Vagina (tissue), 2 donors: ENCODE measurements around the gene IL13RA1.

Experiments
- POLR2A ChIP-seq, 2 donors: fragments of 450-650 bp; IDR thresholded peaks; one replicate each; pipeline ENCODE4 v1.6.1; 2017; ENCODE audit warnings: antibody characterized with exemption in 2 of 2, mild to moderate bottlenecking in 2 of 2, moderate library complexity in 2 of 2
- POLR2AphosphoS5 ChIP-seq, 2 donors: sonication (generic); formaldehyde crosslinking; IDR thresholded peaks; one replicate each; pipeline ENCODE4 v1.9.0; 2017; ENCODE audit warnings: antibody characterized with exemption in 2 of 2, mild to moderate bottlenecking in 2 of 2, low read depth in 1 of 2; ENCODE audit not compliant: insufficient read depth in 1 of 2
- TF ChIP-seq, protein P1 (sequence below), 3 experiments: fragments of 450-650 bp in 2 of 3; fragments of 200-600 bp in 1 of 3; sonication (generic) in 1 of 3; IDR thresholded peaks; one replicate each; pipeline ENCODE4 v1.5.1; 2017 to 2019; ENCODE audit warnings: antibody characterized with exemption in 3 of 3, mild to moderate bottlenecking in 2 of 3, moderate library complexity in 2 of 3

DNA sequence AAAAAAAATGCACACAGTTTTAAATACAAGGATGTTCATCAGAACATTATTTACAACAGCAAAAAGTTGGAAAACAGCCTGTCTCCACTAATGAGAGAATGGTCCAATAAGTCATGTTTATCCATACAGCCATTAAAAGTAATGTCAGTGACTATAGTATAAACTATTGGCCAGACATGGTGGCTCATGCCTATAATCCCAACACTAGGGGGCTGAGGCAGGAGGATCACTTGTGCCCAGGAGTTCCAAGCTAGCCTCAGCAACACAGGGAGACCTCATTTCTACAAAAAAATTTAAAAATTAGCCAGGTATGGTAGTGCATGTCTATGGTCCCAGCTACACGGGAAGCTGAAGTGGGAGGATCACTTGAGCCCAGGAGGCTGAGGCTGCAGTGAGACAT, 48.1 kb upstream of the IL13RA1 start:
- TF ChIP-seq, protein P1, sequence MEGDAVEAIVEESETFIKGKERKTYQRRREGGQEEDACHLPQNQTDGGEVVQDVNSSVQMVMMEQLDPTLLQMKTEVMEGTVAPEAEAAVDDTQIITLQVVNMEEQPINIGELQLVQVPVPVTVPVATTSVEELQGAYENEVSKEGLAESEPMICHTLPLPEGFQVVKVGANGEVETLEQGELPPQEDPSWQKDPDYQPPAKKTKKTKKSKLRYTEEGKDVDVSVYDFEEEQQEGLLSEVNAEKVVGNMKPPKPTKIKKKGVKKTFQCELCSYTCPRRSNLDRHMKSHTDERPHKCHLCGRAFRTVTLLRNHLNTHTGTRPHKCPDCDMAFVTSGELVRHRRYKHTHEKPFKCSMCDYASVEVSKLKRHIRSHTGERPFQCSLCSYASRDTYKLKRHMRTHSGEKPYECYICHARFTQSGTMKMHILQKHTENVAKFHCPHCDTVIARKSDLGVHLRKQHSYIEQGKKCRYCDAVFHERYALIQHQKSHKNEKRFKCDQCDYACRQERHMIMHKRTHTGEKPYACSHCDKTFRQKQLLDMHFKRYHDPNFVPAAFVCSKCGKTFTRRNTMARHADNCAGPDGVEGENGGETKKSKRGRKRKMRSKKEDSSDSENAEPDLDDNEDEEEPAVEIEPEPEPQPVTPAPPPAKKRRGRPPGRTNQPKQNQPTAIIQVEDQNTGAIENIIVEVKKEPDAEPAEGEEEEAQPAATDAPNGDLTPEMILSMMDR (IDR thresholded peaks at IDR 0.05) = no peak
- TF ChIP-seq POLR2A (IDR thresholded peaks at IDR 0.05) (no peak), POLR2AphosphoS5 (IDR thresholded peaks at IDR 0.05; ENCODE audit: insufficient read depth in 1 of 2, low read depth in 1 of 2) (no peak)
